Measurements from ENCODE around the gene PRTN3.

The PRTN3 gene

GRCh38 chr19:803099-803561 lies 37.7 kb upstream of the PRTN3 start:
- no peak for DNase-seq

- DNase-seq = no peak
These were observed 36.9 kb upstream of the PRTN3 start for GRCh38 chr19:803686-804418.

GRCh38 chr19:804419-805165 lies 36.2 kb upstream of the PRTN3 start:
- no peak for DNase-seq

GRCh38 chr19:805166-805551 lies 35.6 kb upstream of the PRTN3 start:
- DNase-seq = no peak

- no peak for DNase-seq
These were observed 34.9 kb upstream of the PRTN3 start for GRCh38 chr19:805600-806550.

GRCh38 chr19:806815-807421 lies 33.9 kb upstream of the PRTN3 start:
- DNase-seq = no peak

- DNase-seq = no peak
These were observed 33.0 kb upstream of the PRTN3 start for GRCh38 chr19:807627-808422.

GRCh38 chr19:808423-808775 lies 32.4 kb upstream of the PRTN3 start:
- no peak for DNase-seq

- DNase-seq = no peak
These were observed 30.5 kb upstream of the PRTN3 start for GRCh38 chr19:810077-810855.

GRCh38 chr19:810883-811489 lies 29.8 kb upstream of the PRTN3 start:
- DNase-seq = no peak

- no peak for DNase-seq
These were observed 29.2 kb upstream of the PRTN3 start for GRCh38 chr19:811506-812048.

- no peak for DNase-seq
These were observed 28.6 kb upstream of the PRTN3 start for GRCh38 chr19:812049-812746.

- no peak for DNase-seq
These were observed 28.0 kb upstream of the PRTN3 start for GRCh38 chr19:812747-813218.

GRCh38 chr19:813219-814151 lies 27.3 kb upstream of the PRTN3 start:
- no peak for DNase-seq

- DNase-seq = no peak
These were observed 26.4 kb upstream of the PRTN3 start for GRCh38 chr19:814152-815078.

Data from amygdala (tissue), 56 donors.